ENCODE results near the gene C16orf96. TPM values are rescaled to one million over a fixed set of nuclear protein-coding genes. Genes with fewer than 3 reads are reported as not detected.

The C16orf96 gene
- total and polyA plus RNA-seq, 2 of the 13 experiments (the other 11 are each of a cell fraction or from before 2014, with no cell fraction given) = 0.03 TPM; not detected in 1

DNA sequence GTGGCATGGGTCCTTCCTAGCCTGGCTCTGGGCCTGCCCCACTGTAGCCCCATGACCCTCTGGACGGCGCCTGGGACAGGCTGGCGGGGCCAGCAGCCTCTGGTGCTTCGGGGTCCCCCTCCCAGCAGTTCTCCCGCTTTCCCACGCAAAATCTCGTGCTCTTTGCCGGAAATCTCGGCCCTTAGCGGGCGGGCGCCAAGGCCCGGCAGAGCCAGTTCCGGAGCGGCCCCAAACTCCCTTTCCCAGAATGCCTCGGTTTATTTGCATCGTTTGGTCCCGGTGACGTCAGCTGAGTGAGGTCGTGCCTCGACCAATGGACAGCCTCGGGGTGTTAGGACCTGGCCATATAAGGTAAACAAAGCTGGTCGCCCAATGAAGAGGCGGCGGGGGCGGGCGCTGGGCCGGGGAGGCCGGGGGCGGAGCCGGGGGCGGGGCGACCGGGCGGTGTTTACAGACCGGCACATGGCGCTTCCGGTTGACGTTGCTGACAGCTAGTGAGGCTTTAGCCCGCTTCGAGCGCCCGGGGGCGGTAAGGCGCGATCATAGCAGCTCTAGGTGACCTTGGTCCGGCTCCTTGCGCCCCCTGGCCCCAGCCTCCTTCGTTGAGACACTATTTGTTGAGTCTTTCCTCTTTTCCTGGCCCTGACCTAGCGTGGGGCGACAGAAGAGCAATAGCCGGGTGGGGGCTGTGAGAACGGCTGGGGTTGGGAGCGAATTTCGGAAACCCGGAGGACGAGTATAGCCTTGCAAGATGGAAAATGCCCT, 60.1 kb downstream of the C16orf96 start (continued):
- TF ChIP-seq HNRNPK (IDR thresholded peaks at IDR 0.05; ENCODE audit: low read depth, low read length, poor library complexity, severe bottlenecking) (no peak), ZFP41 (CRISPR knock-in tag; IDR thresholded peaks at IDR 0.05; ENCODE audit: borderline replicate concordance) (no peak), CHCHD3 (CRISPR knock-in tag; IDR thresholded peaks at IDR 0.05) (no peak), ZNF333 (CRISPR knock-in tag; IDR thresholded peaks at IDR 0.05; ENCODE audit: borderline replicate concordance) (no peak), JUN (CRISPR knock-in tag; IDR thresholded peaks at IDR 0.05) (no peak), ZMYM3 (CRISPR knock-in tag; IDR thresholded peaks at IDR 0.05) (no peak), ZNF616 (CRISPR knock-in tag; IDR thresholded peaks at IDR 0.05; ENCODE audit: low read depth) (no peak), GABPB1 (CRISPR knock-in tag; IDR thresholded peaks at IDR 0.05) (peak; percentile 91), DNMT3B (CRISPR knock-in tag; conservative IDR thresholded peaks at IDR 0.05) (no peak), HMG20B (CRISPR knock-in tag; conservative IDR thresholded peaks at IDR 0.05) (no peak), FOXC1 (CRISPR knock-in tag; IDR thresholded peaks at IDR 0.05; ENCODE audit: borderline replicate concordance) (no peak; the same call in 1 of the 2 replicates), ZNF382 (CRISPR knock-in tag; IDR thresholded peaks at IDR 0.05; ENCODE audit: borderline replicate concordance) (no peak), TCF7L2 (IDR thresholded peaks at IDR 0.05; ENCODE audit: low read depth, low read length) (no peak), ZNF230 (CRISPR knock-in tag; IDR thresholded peaks at IDR 0.05) (no peak), MAF1 (CRISPR knock-in tag; IDR thresholded peaks at IDR 0.05; ENCODE audit: borderline replicate concordance) (peak; percentile 39; the same call in 1 of the 2 replicates), ZNF263 (CRISPR knock-in tag; IDR thresholded peaks at IDR 0.05) (0 out of 2 replicates have a peak, but pooled peaks have one; percentile 19), PHB2 (IDR thresholded peaks at IDR 0.05; ENCODE audit: partially characterized antibody) (no peak), KMT2B (CRISPR knock-in tag; IDR thresholded peaks at IDR 0.05) (peak; percentile 51; the same call in 1 of the 2 replicates), ELF4 (CRISPR knock-in tag; IDR thresholded peaks at IDR 0.05; ENCODE audit: borderline replicate concordance) (0 out of 2 replicates have a peak, but pooled peaks have one; percentile 37), ZC3H13 (CRISPR knock-in tag; IDR thresholded peaks at IDR 0.05) (no peak), ZNF674 (CRISPR knock-in tag; IDR thresholded peaks at IDR 0.05; ENCODE audit: low read depth) (no peak), ZSCAN31 (CRISPR knock-in tag; IDR thresholded peaks at IDR 0.05; ENCODE audit: low read depth) (peak; percentile 37; the same call in 1 of the 2 replicates), FOXJ3 (CRISPR knock-in tag; IDR thresholded peaks at IDR 0.05; ENCODE audit: borderline replicate concordance) (peak; percentile 65; the same call in 1 of the 2 replicates), REL (CRISPR knock-in tag; conservative IDR thresholded peaks at IDR 0.05) (no peak), ZNF589 (CRISPR knock-in tag; conservative IDR thresholded peaks at IDR 0.05) (no peak), ZNF432 (CRISPR knock-in tag; IDR thresholded peaks at IDR 0.05; ENCODE audit: borderline replicate concordance) (no peak), ZNF652 (CRISPR knock-in tag; IDR thresholded peaks at IDR 0.05; ENCODE audit: borderline replicate concordance, low read depth) (no peak), YEATS4 (CRISPR knock-in tag; IDR thresholded peaks at IDR 0.05; ENCODE audit: borderline replicate concordance) (peak; percentile 81)
- TF ChIP-seq, protein P1, sequence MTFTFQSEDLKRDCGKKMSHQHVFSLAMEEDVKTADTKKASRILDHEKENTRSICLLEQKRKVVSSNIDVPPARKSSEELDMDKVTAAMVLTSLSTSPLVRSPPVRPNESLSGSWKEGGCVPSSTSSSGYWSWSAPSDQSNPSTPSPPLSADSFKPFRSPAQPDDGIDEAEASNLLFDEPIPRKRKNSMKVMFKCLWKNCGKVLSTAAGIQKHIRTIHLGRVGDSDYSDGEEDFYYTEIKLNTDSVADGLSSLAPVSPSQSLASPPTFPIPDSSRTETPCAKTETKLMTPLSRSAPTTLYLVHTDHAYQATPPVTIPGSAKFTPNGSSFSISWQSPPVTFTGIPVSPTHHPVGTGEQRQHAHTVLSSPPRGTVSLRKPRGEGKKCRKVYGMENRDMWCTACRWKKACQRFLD (CRISPR knock-in tag; IDR thresholded peaks at IDR 0.05; ENCODE audit: borderline replicate concordance) = no peak; the same call in 1 of the 2 replicates
- TF ChIP-seq, protein P2, sequence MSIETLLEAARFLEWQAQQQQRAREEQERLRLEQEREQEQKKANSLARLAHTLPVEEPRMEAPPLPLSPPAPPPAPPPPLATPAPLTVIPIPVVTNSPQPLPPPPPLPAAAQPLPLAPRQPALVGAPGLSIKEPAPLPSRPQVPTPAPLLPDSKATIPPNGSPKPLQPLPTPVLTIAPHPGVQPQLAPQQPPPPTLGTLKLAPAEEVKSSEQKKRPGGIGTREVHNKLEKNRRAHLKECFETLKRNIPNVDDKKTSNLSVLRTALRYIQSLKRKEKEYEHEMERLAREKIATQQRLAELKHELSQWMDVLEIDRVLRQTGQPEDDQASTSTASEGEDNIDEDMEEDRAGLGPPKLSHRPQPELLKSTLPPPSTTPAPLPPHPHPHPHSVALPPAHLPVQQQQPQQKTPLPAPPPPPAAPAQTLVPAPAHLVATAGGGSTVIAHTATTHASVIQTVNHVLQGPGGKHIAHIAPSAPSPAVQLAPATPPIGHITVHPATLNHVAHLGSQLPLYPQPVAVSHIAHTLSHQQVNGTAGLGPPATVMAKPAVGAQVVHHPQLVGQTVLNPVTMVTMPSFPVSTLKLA (IDR thresholded peaks at IDR 0.05) = peak; percentile 83

Measured in HepG2 (cell line).